CD1c-positive myeloid dendritic cell (primary cell): ENCODE results near the gene RGPD5.
"Not testable (repeated sequence)": the region's sequence is repeated elsewhere in the genome, so short reads cannot be mapped to it uniquely, and the experiment has no call there.

Source experiments
- DNase-seq: peaks from one replicate; pipeline ENCODE4 v3.0.0-alpha.2; 2016; ENCODE audit errors: extremely low spot score

The RGPD5 gene

DNA sequence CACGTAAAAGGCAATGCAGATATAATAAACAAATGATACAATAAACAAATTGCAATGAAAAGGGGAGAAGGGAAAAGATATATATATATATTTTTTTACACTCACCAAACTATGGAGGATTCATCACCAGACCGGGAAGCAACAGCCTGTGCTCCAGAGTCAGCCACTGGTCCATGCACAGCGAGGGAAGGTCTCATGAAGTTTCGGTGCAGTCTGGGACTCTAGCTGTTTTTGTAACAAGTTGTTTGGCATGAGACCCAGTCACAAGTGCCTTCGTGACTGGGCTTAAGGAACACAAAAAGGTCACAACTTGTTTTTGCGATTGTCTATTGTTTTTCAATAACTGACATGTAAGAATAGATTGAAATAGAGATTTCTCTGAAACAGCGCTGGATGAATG, 99.6 kb downstream of the RGPD5 start:
- DNase-seq = not testable (repeated sequence)

- DNase-seq = not testable (repeated sequence)
Measured at GRCh38 chr2:109894141-109894540, 100.0 kb downstream of the RGPD5 start.

- DNase-seq = not testable (repeated sequence)
Measured at GRCh38 chr2:109895090-109895869, 101.2 kb downstream of the RGPD5 start.

GRCh38 chr2:109896212-109896611, 102.1 kb downstream of the RGPD5 start:
- DNase-seq = not testable (repeated sequence)

DNA sequence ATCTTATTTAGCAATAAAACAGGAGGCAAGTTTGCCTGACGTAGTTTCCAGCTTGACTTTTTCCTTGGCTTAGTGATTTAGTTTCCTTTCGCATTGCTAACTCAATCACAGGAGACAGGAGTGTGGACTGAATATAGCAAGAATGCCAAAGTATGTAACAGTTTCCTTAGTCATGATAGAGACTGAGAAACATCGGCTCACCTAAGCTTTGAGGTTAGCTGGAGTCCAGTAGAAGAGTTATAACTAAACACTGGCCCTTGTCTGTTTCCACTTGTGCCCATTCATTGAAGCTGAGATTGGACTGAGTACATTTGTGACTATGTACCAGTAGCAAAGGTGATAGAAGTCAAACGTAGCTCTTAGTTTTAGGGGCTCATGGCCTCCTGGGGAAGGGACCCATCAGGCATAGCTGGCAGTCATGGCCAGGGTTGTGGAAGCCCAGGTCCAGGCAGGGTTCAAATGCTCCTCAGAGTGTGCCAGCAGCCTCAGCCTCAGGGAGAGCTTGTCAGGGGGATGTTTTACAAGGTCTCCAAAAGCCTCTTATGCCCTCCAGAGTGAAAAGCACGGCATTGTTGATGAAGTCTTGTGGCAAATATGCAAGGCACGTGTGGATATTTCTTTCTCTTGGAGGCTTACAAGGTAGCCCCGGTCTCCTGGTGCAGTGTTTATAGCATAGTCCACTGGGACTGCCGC, 103.8 kb downstream of the RGPD5 start:
- not testable (repeated sequence) for DNase-seq

DNA sequence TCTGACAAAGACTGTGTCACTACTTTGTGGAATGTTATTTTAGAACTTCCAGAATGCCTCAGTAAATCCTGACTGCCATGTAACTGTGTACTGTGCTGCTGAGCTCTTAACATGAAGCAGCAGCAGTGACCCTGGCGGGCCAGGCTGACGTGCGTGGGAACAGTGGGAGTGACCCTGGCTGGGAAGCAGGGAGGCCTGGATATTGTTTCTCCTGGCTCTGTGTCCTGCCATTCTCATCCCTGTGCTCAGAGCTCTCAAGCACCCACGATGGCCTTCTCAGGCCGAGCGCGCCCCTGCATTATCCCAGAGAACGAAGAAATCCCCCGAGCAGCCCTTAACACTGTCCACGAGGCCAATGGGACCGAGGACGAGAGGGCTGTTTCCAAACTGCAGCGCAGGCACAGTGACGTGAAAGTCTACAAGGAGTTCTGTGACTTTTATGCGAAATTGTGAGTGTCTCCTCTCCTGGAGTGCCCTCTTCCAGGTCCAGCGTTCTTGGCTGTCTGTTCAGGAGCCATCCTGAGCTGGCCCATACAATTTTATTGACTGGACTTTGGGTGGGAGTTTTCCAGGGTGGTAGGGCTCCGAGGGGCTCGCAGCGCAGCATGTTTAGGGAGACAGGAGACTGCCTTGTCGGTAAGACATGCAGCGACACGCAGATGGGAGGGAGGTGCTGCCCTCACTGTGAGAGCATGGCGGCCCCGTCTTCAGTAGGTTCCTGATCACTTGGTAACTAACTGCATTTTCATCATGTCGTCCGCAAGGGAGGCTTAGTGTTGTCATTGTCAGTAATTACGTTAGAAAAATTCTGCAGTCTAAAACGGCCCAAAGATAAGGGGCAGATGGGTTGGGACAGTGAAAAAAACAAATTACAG, 104.6 kb downstream of the RGPD5 start, which contains the start of gene LIMS3:
LIMS3 (plus strand) TSS at position 227 of the 875 bp plus-strand sequence; CDS start at position 268, 41 bp downstream.
- not testable (repeated sequence) for DNase-seq

DNA sequence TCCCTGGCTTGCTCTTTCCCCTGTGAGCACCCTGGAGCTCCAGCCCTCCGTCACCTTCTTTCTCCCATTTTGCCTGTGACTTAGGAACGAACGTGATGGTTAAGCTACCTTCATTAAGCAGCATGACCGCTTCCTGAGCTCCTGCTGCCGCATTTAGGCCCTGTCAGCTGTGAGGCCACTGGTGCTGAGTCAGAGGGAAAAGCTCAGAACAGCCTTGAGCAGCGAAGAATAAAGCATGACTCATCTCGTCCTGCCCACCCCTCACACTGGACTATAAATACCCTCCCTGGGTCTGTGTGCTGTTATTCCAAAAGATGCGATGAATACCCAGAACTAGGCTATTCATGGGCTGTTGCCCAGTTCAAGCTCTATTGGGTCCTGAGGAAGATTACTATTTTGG, 111.7 kb downstream of the RGPD5 start:
- not testable (repeated sequence) for DNase-seq
